ENCODE results near the gene COL9A1.

Gene COL9A1

GRCh38 chr6:70246118-70246517, 56.8 kb downstream of the COL9A1 start:
- Histone ChIP-seq H3K27ac (no peak overlapping the region), H3K36me3 (ENCODE audit: control insufficient read depth, insufficient read depth, low read length) (no peaks in the 10 kb centered on the region), H3K4me1 (peaks cover 3% of the 10 kb centered on the region), H3K79me2 (no peaks in the 10 kb centered on the region), H3K27me3 (ENCODE audit: control insufficient read depth, insufficient read depth, low read length) (no peaks in the 10 kb centered on the region), H3K4me3 (ENCODE audit: low read depth, low read length) (no peak overlapping the region), H3K9me3 (ENCODE audit: control insufficient read depth, low read length) (no peaks in the 10 kb centered on the region), H2AFZ (no peak overlapping the region), H3K4me2 (ENCODE audit: low read length) (no peak overlapping the region), H3K9ac (no peak overlapping the region)
- TF ChIP-seq CTCF (IDR thresholded peaks at IDR 0.05) = no peak

GRCh38 chr6:70241991-70242420, 60.9 kb downstream of the COL9A1 start:
- H3K4me1 ChIP-seq = peaks cover 3% of the 10 kb centered on the region
- no peaks in the 10 kb centered on the region for H3K36me3 ChIP-seq (ENCODE audit: control insufficient read depth, insufficient read depth, low read length)
- no peak overlapping the region for H3K27ac ChIP-seq
- H2AFZ ChIP-seq = no peak overlapping the region
- H3K79me2 ChIP-seq = no peaks in the 10 kb centered on the region
- no peak for TF ChIP-seq CTCF (IDR thresholded peaks at IDR 0.05)
- no peaks in the 10 kb centered on the region for H3K27me3 ChIP-seq (ENCODE audit: control insufficient read depth, insufficient read depth, low read length)
- H3K9ac ChIP-seq = no peak overlapping the region
- H3K4me3 ChIP-seq (ENCODE audit: low read depth, low read length) = no peak overlapping the region
- no peak overlapping the region for H3K4me2 ChIP-seq (ENCODE audit: low read length)
- no peaks in the 10 kb centered on the region for H3K9me3 ChIP-seq (ENCODE audit: control insufficient read depth, low read length)

- Histone ChIP-seq H3K27me3 (ENCODE audit: control insufficient read depth, insufficient read depth, low read length) (no peaks in the 10 kb centered on the region), H3K36me3 (ENCODE audit: control insufficient read depth, insufficient read depth, low read length) (no peaks in the 10 kb centered on the region), H3K27ac (no peak overlapping the region), H3K79me2 (no peaks in the 10 kb centered on the region), H3K9ac (no peak overlapping the region), H3K4me2 (ENCODE audit: low read length) (peak overlapping the region; percentile 6), H3K9me3 (ENCODE audit: control insufficient read depth, low read length) (no peaks in the 10 kb centered on the region), H3K4me3 (ENCODE audit: low read depth, low read length) (no peak overlapping the region), H3K4me1 (peaks cover 3% of the 10 kb centered on the region), H2AFZ (no peak overlapping the region)
- TF ChIP-seq CTCF (IDR thresholded peaks at IDR 0.05) = no peak
These were observed 61.9 kb downstream of the COL9A1 start for GRCh38 chr6:70241031-70241430.

- no peaks in the 10 kb centered on the region for H3K9me3 ChIP-seq (ENCODE audit: control insufficient read depth, low read length)
- no peak for TF ChIP-seq CTCF (IDR thresholded peaks at IDR 0.05)
- H3K27me3 ChIP-seq (ENCODE audit: control insufficient read depth, insufficient read depth, low read length) = no peaks in the 10 kb centered on the region
These were observed 66.5 kb downstream of the COL9A1 start for GRCh38 chr6:70236343-70236742.

GRCh38 chr6:70234561-70235236, 68.2 kb downstream of the COL9A1 start:
- Histone ChIP-seq H3K4me2 (ENCODE audit: low read length) (no peak overlapping the region), H3K9ac (no peak overlapping the region), H3K79me2 (no peaks in the 10 kb centered on the region), H3K9me3 (ENCODE audit: control insufficient read depth, low read length) (no peaks in the 10 kb centered on the region), H3K36me3 (ENCODE audit: control insufficient read depth, insufficient read depth, low read length) (no peaks in the 10 kb centered on the region), H3K27me3 (ENCODE audit: control insufficient read depth, insufficient read depth, low read length) (no peaks in the 10 kb centered on the region), H2AFZ (no peak overlapping the region), H3K4me1 (no peaks in the 10 kb centered on the region), H3K27ac (no peak overlapping the region), H3K4me3 (ENCODE audit: low read depth, low read length) (no peak overlapping the region)
- TF ChIP-seq CTCF (IDR thresholded peaks at IDR 0.05) = no peak

More at GRCh38 chr6:70236343-70236742, 66.5 kb downstream of the COL9A1 start:
- Histone ChIP-seq H3K4me3 (ENCODE audit: low read depth, low read length) (no peak overlapping the region), H3K27ac (no peak overlapping the region), H3K79me2 (no peaks in the 10 kb centered on the region), H3K4me2 (ENCODE audit: low read length) (no peak overlapping the region), H3K4me1 (no peaks in the 10 kb centered on the region), H3K36me3 (ENCODE audit: control insufficient read depth, insufficient read depth, low read length) (no peaks in the 10 kb centered on the region), H3K9ac (no peak overlapping the region), H2AFZ (no peak overlapping the region)
